MM.1S (cell line): ENCODE results near the gene MSL1.

Experiments used
- CTCF ChIP-seq: fragments of 300-600 bp; sonication (generic); IDR thresholded peaks from 2 replicates; pipeline ENCODE4 v1.5.1; 2016; ENCODE audit warnings: antibody characterized with exemption, low read length, mixed read lengths
- EZH2phosphoT487 ChIP-seq: fragments of 300-600 bp; sonication (generic); IDR thresholded peaks from 2 replicates; pipeline ENCODE4 v1.6.1; 2018; ENCODE audit warnings: antibody characterized with exemption, low read length

DNA sequence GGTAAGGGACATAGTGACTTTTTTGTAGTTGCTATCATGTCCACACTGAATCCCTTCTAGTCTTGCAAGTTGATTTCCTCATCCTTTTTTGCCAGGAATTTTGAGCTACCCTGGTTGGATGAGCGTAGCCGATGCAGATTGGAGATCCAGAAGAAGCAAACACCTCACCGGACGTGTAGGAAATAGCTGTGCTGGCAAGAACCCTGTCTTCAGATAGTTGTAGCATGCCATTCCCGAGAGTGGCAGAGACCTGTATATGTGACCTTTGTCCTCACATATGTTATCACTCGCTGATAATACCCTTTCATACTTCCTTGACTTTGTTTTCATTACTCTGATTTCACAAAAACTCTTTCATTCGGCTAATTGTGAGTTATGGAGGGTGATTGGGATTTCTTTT is 12.4 kb downstream of the MSL1 start:
- TF ChIP-seq CTCF: no peak
- TF ChIP-seq EZH2phosphoT487: no peak
